ENCODE measurements around the gene RCOR3.
"Not testable (repeated sequence)": the region's sequence is repeated elsewhere in the genome, so short reads cannot be mapped to it uniquely, and the experiment has no call there.

Gene RCOR3

GRCh38 chr1:211260141-211261107 lies 1.3 kb downstream of the RCOR3 start:
- peak; percentile 38 to 46 for DNase-seq (ENCODE audit: low read depth in 2 of 2)

GRCh38 chr1:211261229-211261628 lies 2.1 kb downstream of the RCOR3 start:
- DNase-seq (ENCODE audit: low read depth in 2 of 2) = no peak

DNA sequence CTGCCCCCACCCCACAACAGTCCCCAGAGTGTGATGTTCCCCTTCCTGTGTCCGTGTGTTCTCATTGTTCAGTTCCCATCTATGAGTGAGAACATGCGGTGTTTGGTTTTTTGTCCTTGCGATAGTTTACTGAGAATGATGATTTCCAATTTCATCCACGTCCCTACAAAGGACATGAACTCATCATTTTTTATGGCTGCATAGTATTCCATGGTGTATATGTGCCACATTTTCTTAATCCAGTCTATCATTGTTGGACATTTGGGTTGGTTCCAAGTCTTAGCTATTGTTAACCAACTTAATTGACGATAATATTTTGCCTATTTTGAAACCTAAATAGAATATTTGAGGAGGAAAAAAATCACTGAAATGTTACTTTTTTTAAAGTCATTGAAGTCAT lies 3.9 kb downstream of the RCOR3 start:
- not testable (repeated sequence) for DNase-seq (ENCODE audit: low read depth in 2 of 2)

- DNase-seq (ENCODE audit: low read depth in 2 of 2) = no peak
These were observed 8.2 kb downstream of the RCOR3 start for GRCh38 chr1:211267204-211267857.

DNA sequence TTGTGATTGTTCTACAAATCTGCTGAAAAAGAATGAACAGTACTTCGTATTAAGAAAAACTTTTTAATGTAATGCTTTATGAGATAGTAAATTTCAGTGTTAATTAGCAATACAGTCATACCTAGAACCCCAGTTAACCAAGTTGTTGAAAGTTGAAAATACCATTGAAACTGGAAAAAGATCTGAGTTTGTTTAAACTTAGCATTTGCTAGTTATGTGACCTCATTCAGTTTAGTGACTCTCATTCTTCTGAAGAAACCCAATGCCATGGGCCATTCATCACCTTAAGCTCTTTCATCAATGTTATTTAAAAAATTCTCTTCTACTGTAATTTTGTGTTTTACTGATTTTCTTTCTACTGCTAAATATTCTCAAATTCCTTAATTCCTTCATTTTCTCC lies 20.2 kb downstream of the RCOR3 start:
- DNase-seq (ENCODE audit: low read depth in 2 of 2) = no peak

DNA sequence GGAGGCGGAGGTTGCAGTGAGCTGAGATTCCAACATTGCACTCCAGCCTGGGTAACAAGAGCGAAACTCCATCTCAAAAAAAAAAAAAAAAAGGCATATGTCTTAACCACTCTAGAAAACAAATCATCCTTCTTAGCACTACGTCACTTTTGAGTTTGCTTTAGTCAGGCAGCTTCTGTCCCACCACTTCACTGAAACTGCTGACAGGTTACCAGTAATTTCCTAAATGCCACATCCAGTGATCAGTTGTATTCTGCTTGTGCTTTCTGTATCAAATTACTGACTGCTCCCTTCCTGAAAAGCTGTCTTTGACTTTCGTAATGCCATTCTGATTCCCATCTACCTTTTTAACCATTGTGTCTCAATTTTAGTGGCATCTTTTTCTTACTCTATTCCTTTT lies 21.7 kb downstream of the RCOR3 start:
- no peak for DNase-seq (ENCODE audit: low read depth in 2 of 2)

- DNase-seq (ENCODE audit: low read depth in 2 of 2) = no peak
These were observed 22.3 kb downstream of the RCOR3 start for GRCh38 chr1:211281320-211282022.

- DNase-seq (ENCODE audit: low read depth in 2 of 2) = no peak
These were observed 22.8 kb downstream of the RCOR3 start for GRCh38 chr1:211282023-211282373.

- no peak for DNase-seq (ENCODE audit: low read depth in 2 of 2)
These were observed 26.0 kb downstream of the RCOR3 start for GRCh38 chr1:211285196-211285595.

- DNase-seq (ENCODE audit: low read depth in 2 of 2) = no peak
These were observed 28.1 kb downstream of the RCOR3 start for GRCh38 chr1:211287218-211287617.

DNA sequence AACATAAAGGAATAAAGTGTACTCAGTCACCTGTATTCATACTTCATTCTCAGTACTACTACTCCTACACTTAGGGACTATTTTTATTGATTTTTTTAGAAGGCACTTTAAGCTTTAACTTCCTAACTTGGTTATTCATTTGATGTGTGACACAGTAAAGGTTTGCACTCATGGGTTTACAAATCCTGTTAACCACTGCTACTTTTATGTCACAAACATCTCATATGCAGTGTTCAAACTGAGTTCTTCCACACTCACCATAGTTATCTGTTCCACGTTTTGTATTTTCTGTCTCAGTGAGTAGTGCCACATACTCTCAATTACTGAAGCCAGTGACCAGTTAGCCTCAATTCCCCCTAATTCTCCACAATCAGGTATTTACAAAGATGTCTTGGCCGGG lies 33.2 kb downstream of the RCOR3 start:
- no peak for DNase-seq (ENCODE audit: low read depth in 2 of 2)

GRCh38 chr1:211296396-211296795 lies 37.2 kb downstream of the RCOR3 start:
- no peak for DNase-seq (ENCODE audit: low read depth in 2 of 2)

GRCh38 chr1:211305044-211305443 lies 45.9 kb downstream of the RCOR3 start:
- DNase-seq (ENCODE audit: low read depth in 2 of 2) = no peak

- DNase-seq (ENCODE audit: low read depth in 2 of 2) = no peak
These were observed 50.5 kb downstream of the RCOR3 start for GRCh38 chr1:211309617-211310016.

DNA sequence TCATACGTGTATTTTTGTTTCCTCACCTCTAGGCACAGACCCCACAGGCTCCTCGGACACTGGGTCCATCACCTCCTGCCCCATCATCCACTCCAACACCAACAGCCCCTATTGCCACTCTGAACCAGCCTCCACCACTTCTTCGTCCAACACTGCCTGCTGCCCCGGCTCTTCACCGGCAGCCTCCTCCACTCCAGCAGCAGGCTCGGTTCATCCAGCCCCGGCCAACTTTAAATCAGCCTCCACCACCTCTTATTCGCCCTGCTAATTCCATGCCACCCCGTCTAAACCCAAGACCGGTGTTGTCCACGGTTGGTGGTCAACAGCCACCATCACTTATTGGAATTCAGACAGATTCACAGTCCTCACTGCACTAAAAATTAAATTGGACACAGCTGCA lies 54.2 kb downstream of the RCOR3 start:
- DNase-seq (ENCODE audit: low read depth in 2 of 2) = no peak

GRCh38 chr1:211318576-211319280 lies 59.6 kb downstream of the RCOR3 start:
- DNase-seq (ENCODE audit: low read depth in 2 of 2) = no peak

DNA sequence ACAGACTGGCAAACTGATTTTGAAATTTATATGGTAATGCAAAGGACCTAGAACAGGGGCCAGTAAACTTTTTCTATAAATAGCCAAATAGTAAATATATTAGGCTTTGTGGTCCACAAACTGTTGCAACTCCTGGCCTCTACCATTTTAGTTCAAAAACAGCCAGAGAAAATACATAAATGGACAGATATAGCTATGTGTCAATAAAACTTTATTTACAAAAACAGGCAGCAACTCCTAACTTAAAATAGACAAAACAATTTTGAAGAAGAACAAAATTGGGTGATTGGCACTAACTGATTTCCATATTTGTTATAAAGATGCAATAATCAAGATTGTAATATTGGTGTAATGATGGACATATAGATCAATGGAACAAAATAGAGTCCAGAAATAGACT lies 60.7 kb downstream of the RCOR3 start:
- DNase-seq (ENCODE audit: low read depth in 2 of 2) = no peak

- no peak for DNase-seq (ENCODE audit: low read depth in 2 of 2)
These were observed 61.8 kb downstream of the RCOR3 start for GRCh38 chr1:211320980-211321379.

- DNase-seq (ENCODE audit: low read depth in 2 of 2) = not testable (repeated sequence)
These were observed 62.5 kb downstream of the RCOR3 start for GRCh38 chr1:211321646-211322045.

GRCh38 chr1:211323156-211324063 lies 64.2 kb downstream of the RCOR3 start:
- peak in 1 of 2 donors; percentile 55 for DNase-seq (ENCODE audit: low read depth in 2 of 2)

Measured in stimulated activated CD4-positive, alpha-beta T cell treated with anti-CD3 and anti-CD28 coated beads, Interleukin-1b, Interleukin-23, amount 100 ng/mL, for 4 hours (primary cell).